ENCODE measurements around the gene MAN1A1. TPM values are rescaled to one million over a fixed set of nuclear protein-coding genes. Genes with fewer than 3 reads are reported as not detected.

Gene MAN1A1
- total and polyA plus RNA-seq, 2 donors, result 14.7 to 23.6 TPM

GRCh38 chr6:119348748-119349360, 707 bp downstream of the MAN1A1 start:
- peak in 4 of 9 donors; percentile 23 to 60 (median 39) for DNase-seq (ENCODE audit: low read depth in 6 of 9, low spot score in 9 of 9)
- no peaks in the 10 kb centered on the region for H3K36me3 ChIP-seq (ENCODE audit: control insufficient read depth in 2 of 2, insufficient read depth in 2 of 2, low read length in 1 of 2)
- H3K27me3 ChIP-seq (ENCODE audit: control insufficient read depth in 2 of 2, insufficient read depth in 1 of 2, low read length in 1 of 2), result peaks cover 0 to 8% of the 10 kb centered on the region in 2 donors
- WGBS, result under 1% methylated on average over 75 of the region's 75 CpGs
- peak overlapping the region; percentile 83 to 89 for H3K4me3 ChIP-seq (ENCODE audit: low read length in 2 of 2)
- peak overlapping the region; percentile 40 to 48 for H3K27ac ChIP-seq (ENCODE audit: low read depth in 1 of 2, low read length in 1 of 2)
- peaks cover 11 to 22% of the 10 kb centered on the region in 2 donors for H3K4me1 ChIP-seq (ENCODE audit: control insufficient read depth in 2 of 2, insufficient read depth in 2 of 2, low read length in 2 of 2)
- H3K9me3 ChIP-seq (ENCODE audit: control insufficient read depth in 2 of 2, insufficient read depth in 1 of 2, low read length in 1 of 2), result no peaks in the 10 kb centered on the region

GRCh38 chr6:119348096-119348747, 1.3 kb downstream of the MAN1A1 start:
- Histone ChIP-seq H3K4me3 (ENCODE audit: low read length in 2 of 2) (peak overlapping the region; percentile 83 to 89), H3K36me3 (ENCODE audit: control insufficient read depth in 2 of 2, insufficient read depth in 2 of 2, low read length in 1 of 2) (no peaks in the 10 kb centered on the region), H3K9me3 (ENCODE audit: control insufficient read depth in 2 of 2, insufficient read depth in 1 of 2, low read length in 1 of 2) (no peaks in the 10 kb centered on the region), H3K4me1 (ENCODE audit: control insufficient read depth in 2 of 2, insufficient read depth in 2 of 2, low read length in 2 of 2) (peaks cover 11 to 22% of the 10 kb centered on the region in 2 donors), H3K27ac (ENCODE audit: low read depth in 1 of 2, low read length in 1 of 2) (peak overlapping the region in 1 of 2 donors; percentile 54), H3K27me3 (ENCODE audit: control insufficient read depth in 2 of 2, insufficient read depth in 1 of 2, low read length in 1 of 2) (peaks cover 0 to 8% of the 10 kb centered on the region in 2 donors)
- DNase-seq (ENCODE audit: low read depth in 6 of 9, low spot score in 9 of 9), result peak in 3 of 9 donors; percentile 22 to 51 (median 35)
- WGBS, result 1% methylated on average over 35 of the region's 35 CpGs

GRCh38 chr6:119347466-119348095, 2.0 kb downstream of the MAN1A1 start:
- Histone ChIP-seq H3K27ac (ENCODE audit: low read depth in 1 of 2, low read length in 1 of 2) (peak overlapping the region in 1 of 2 donors; percentile 54), H3K4me1 (ENCODE audit: control insufficient read depth in 2 of 2, insufficient read depth in 2 of 2, low read length in 2 of 2) (peaks cover 11 to 22% of the 10 kb centered on the region in 2 donors), H3K27me3 (ENCODE audit: control insufficient read depth in 2 of 2, insufficient read depth in 1 of 2, low read length in 1 of 2) (peaks cover 0 to 8% of the 10 kb centered on the region in 2 donors), H3K9me3 (ENCODE audit: control insufficient read depth in 2 of 2, insufficient read depth in 1 of 2, low read length in 1 of 2) (no peaks in the 10 kb centered on the region), H3K36me3 (ENCODE audit: control insufficient read depth in 2 of 2, insufficient read depth in 2 of 2, low read length in 1 of 2) (no peaks in the 10 kb centered on the region), H3K4me3 (ENCODE audit: low read length in 2 of 2) (peak overlapping the region; percentile 83 to 89)
- WGBS, result 3% methylated on average over 16 of the region's 16 CpGs
- peak in 2 of 9 donors; percentile 19 to 37 for DNase-seq (ENCODE audit: low read depth in 6 of 9, low spot score in 9 of 9)

- Histone ChIP-seq H3K27ac (ENCODE audit: low read depth in 1 of 2, low read length in 1 of 2) (no peak overlapping the region), H3K4me1 (ENCODE audit: control insufficient read depth in 2 of 2, insufficient read depth in 2 of 2, low read length in 2 of 2) (peaks cover 11 to 22% of the 10 kb centered on the region in 2 donors), H3K4me3 (ENCODE audit: low read length in 2 of 2) (peak overlapping the region in 1 of 2 donors; percentile 83), H3K36me3 (ENCODE audit: control insufficient read depth in 2 of 2, insufficient read depth in 2 of 2, low read length in 1 of 2) (no peaks in the 10 kb centered on the region), H3K9me3 (ENCODE audit: control insufficient read depth in 2 of 2, insufficient read depth in 1 of 2, low read length in 1 of 2) (no peaks in the 10 kb centered on the region), H3K27me3 (ENCODE audit: control insufficient read depth in 2 of 2, insufficient read depth in 1 of 2, low read length in 1 of 2) (peaks cover 0 to 8% of the 10 kb centered on the region in 2 donors)
- 26% methylated on average over 1 of the region's 1 CpG for WGBS
- no peak for DNase-seq (ENCODE audit: low read depth in 6 of 9, low spot score in 9 of 9)
Observed at GRCh38 chr6:119346936-119347335, 2.6 kb downstream of the MAN1A1 start.

- no peak for DNase-seq (ENCODE audit: low read depth in 6 of 9, low spot score in 9 of 9)
- Histone ChIP-seq H3K27ac (ENCODE audit: low read depth in 1 of 2, low read length in 1 of 2) (no peak overlapping the region), H3K4me1 (ENCODE audit: control insufficient read depth in 2 of 2, insufficient read depth in 2 of 2, low read length in 2 of 2) (peaks cover 11 to 22% of the 10 kb centered on the region in 2 donors), H3K27me3 (ENCODE audit: control insufficient read depth in 2 of 2, insufficient read depth in 1 of 2, low read length in 1 of 2) (peaks cover 0 to 8% of the 10 kb centered on the region in 2 donors), H3K36me3 (ENCODE audit: control insufficient read depth in 2 of 2, insufficient read depth in 2 of 2, low read length in 1 of 2) (no peaks in the 10 kb centered on the region), H3K9me3 (ENCODE audit: control insufficient read depth in 2 of 2, insufficient read depth in 1 of 2, low read length in 1 of 2) (no peaks in the 10 kb centered on the region), H3K4me3 (ENCODE audit: low read length in 2 of 2) (no peak overlapping the region)
- WGBS, result 44% methylated on average over 8 of the region's 8 CpGs
Observed at GRCh38 chr6:119346450-119346849, 3.1 kb downstream of the MAN1A1 start.

- no peaks in the 10 kb centered on the region for H3K9me3 ChIP-seq (ENCODE audit: control insufficient read depth in 2 of 2, insufficient read depth in 1 of 2, low read length in 1 of 2)
- H3K36me3 ChIP-seq (ENCODE audit: control insufficient read depth in 2 of 2, insufficient read depth in 2 of 2, low read length in 1 of 2), result peaks cover 0 to 6% of the 10 kb centered on the region in 2 donors
- no peak for DNase-seq (ENCODE audit: low read depth in 6 of 9, low spot score in 9 of 9)
- no peak overlapping the region for H3K27ac ChIP-seq (ENCODE audit: low read depth in 1 of 2, low read length in 1 of 2)
- 45% methylated on average over 2 of the region's 2 CpGs for WGBS
- peaks cover 0 to 8% of the 10 kb centered on the region in 2 donors for H3K27me3 ChIP-seq (ENCODE audit: control insufficient read depth in 2 of 2, insufficient read depth in 1 of 2, low read length in 1 of 2)
- no peak overlapping the region for H3K4me3 ChIP-seq (ENCODE audit: low read length in 2 of 2)
- H3K4me1 ChIP-seq (ENCODE audit: control insufficient read depth in 2 of 2, insufficient read depth in 2 of 2, low read length in 2 of 2), result peaks cover 14 to 18% of the 10 kb centered on the region in 2 donors
Observed at GRCh38 chr6:119345114-119345513, 4.4 kb downstream of the MAN1A1 start.

- WGBS, result 87% methylated on average over 1 of the region's 1 CpG
- no peak for DNase-seq (ENCODE audit: low read depth in 6 of 9, low spot score in 9 of 9)
- H3K27ac ChIP-seq (ENCODE audit: low read depth in 1 of 2, low read length in 1 of 2), result no peak overlapping the region
Observed at GRCh38 chr6:119344306-119344705, 5.3 kb downstream of the MAN1A1 start.

GRCh38 chr6:119343573-119344146, 5.9 kb downstream of the MAN1A1 start:
- H3K4me3 ChIP-seq (ENCODE audit: low read length in 2 of 2), result no peak overlapping the region
- peaks cover 0 to 8% of the 10 kb centered on the region in 2 donors for H3K36me3 ChIP-seq (ENCODE audit: control insufficient read depth in 2 of 2, insufficient read depth in 2 of 2, low read length in 1 of 2)
- peaks cover 14 to 18% of the 10 kb centered on the region in 2 donors for H3K4me1 ChIP-seq (ENCODE audit: control insufficient read depth in 2 of 2, insufficient read depth in 2 of 2, low read length in 2 of 2)
- peaks cover 0 to 4% of the 10 kb centered on the region in 2 donors for H3K27me3 ChIP-seq (ENCODE audit: control insufficient read depth in 2 of 2, insufficient read depth in 1 of 2, low read length in 1 of 2)
- DNase-seq (ENCODE audit: low read depth in 6 of 9, low spot score in 9 of 9), result no peak
- WGBS, result 95% methylated on average over 5 of the region's 5 CpGs
- H3K27ac ChIP-seq (ENCODE audit: low read depth in 1 of 2, low read length in 1 of 2), result no peak overlapping the region
- H3K9me3 ChIP-seq (ENCODE audit: control insufficient read depth in 2 of 2, insufficient read depth in 1 of 2, low read length in 1 of 2), result no peaks in the 10 kb centered on the region

More at GRCh38 chr6:119344306-119344705, 5.3 kb downstream of the MAN1A1 start:
- H3K27me3 ChIP-seq (ENCODE audit: control insufficient read depth in 2 of 2, insufficient read depth in 1 of 2, low read length in 1 of 2), result peaks cover 0 to 8% of the 10 kb centered on the region in 2 donors
- peaks cover 0 to 8% of the 10 kb centered on the region in 2 donors for H3K36me3 ChIP-seq (ENCODE audit: control insufficient read depth in 2 of 2, insufficient read depth in 2 of 2, low read length in 1 of 2)
- no peaks in the 10 kb centered on the region for H3K9me3 ChIP-seq (ENCODE audit: control insufficient read depth in 2 of 2, insufficient read depth in 1 of 2, low read length in 1 of 2)
- peaks cover 14 to 18% of the 10 kb centered on the region in 2 donors for H3K4me1 ChIP-seq (ENCODE audit: control insufficient read depth in 2 of 2, insufficient read depth in 2 of 2, low read length in 2 of 2)
- no peak overlapping the region for H3K4me3 ChIP-seq (ENCODE audit: low read length in 2 of 2)

Measured in thymus (tissue), 11 donors.